GM10266 (cell line): Measurements from ENCODE around the gene NDC1.
"Not testable (repeated sequence)": the region's sequence is repeated elsewhere in the genome, so short reads cannot be mapped to it uniquely, and the experiment has no call there.

Experiments
- DNase-seq: peaks from one replicate; pipeline ENCODE4 v3.0.0; 2012; ENCODE audit errors: extremely low spot score
- TF ChIP-seq, protein P1 (sequence below): IDR thresholded peaks from 2 replicates; pipeline ENCODE4 v1.5.1; 2012; ENCODE audit warnings: mild to moderate bottlenecking, low read depth; ENCODE audit not compliant: control insufficient read depth, insufficient read depth; ENCODE audit errors: missing control alignments

The NDC1 gene

DNA sequence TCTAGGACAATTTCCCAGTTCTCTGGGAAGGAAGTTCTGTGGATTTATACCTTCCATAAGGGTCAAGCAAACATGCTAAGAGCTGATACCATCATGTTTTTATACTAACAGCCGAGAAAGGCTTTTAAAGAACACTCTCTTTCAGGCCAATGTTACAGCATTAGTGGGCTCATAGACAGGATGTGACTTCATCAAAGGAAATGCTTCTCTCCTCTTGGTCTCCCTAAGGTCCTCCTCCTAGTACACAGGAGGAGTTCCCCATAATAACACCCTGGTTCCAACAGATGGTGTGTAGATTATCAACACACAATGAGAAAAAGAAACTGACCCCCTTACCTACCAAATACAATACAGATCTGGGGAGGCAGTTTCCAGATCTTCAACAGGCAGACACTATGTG is 72.4 kb downstream of the NDC1 start:
- TF ChIP-seq, protein P1, sequence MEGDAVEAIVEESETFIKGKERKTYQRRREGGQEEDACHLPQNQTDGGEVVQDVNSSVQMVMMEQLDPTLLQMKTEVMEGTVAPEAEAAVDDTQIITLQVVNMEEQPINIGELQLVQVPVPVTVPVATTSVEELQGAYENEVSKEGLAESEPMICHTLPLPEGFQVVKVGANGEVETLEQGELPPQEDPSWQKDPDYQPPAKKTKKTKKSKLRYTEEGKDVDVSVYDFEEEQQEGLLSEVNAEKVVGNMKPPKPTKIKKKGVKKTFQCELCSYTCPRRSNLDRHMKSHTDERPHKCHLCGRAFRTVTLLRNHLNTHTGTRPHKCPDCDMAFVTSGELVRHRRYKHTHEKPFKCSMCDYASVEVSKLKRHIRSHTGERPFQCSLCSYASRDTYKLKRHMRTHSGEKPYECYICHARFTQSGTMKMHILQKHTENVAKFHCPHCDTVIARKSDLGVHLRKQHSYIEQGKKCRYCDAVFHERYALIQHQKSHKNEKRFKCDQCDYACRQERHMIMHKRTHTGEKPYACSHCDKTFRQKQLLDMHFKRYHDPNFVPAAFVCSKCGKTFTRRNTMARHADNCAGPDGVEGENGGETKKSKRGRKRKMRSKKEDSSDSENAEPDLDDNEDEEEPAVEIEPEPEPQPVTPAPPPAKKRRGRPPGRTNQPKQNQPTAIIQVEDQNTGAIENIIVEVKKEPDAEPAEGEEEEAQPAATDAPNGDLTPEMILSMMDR, result no peak
- no peak for DNase-seq

DNA sequence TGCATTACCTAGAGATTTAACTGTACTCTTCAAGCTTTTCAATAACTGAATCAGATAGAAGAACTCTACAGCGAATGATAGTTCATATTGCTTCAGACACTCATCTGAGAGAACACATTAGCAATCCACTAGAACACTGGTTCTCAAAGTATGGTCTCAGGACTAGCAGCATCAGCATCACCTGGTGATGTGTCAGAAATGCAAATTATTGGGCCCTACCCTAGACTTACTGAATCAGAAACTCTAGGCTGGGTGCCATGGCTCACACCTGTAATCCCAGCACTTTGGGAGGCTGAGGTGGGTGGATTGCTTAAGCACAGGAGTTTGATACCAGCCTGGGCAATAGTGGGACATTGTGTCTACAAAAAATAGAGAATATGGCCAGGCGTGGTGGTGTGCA is 74.2 kb downstream of the NDC1 start:
- TF ChIP-seq, protein P1, result no peak
- no peak for DNase-seq

DNA sequence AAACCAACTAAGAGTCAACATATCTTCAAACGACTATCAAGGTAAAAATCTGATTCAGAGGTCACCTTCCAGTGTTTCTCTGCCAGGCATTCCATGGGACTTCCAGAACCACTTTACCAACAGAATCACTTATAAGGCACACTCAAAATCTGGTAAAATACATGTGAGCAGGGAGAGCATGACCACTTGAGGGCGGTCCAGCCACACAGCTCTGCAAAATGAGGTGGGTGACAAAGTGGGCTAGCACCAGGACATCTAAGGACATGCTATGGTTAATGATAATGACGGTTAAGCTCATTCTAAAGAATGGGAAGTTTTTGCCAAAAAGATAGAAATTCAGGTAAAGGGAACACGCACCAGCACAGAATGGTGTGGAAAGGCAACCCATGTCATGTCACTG is 74.6 kb downstream of the NDC1 start:
- no peak for DNase-seq
- TF ChIP-seq, protein P1, result no peak

DNA sequence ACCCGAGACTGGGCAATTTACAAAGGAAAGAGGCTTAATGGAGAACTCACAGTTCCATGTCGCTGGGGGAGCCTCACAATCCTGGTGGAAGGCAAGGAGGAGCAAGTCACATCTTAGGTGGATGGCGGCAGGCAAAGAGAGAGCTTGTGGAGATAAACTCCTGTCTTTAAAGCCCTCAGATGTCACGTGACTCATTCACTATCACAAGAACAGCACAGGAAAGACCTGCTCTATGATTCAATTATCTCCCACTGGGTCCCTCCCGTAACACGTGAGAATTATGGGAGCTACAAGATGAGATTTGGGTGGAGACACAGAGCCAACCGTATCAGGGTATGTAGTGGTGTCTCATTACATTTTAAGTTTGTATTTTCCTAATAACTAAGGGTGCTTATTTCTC is 77.6 kb downstream of the NDC1 start:
- DNase-seq, result not testable (repeated sequence)

DNA sequence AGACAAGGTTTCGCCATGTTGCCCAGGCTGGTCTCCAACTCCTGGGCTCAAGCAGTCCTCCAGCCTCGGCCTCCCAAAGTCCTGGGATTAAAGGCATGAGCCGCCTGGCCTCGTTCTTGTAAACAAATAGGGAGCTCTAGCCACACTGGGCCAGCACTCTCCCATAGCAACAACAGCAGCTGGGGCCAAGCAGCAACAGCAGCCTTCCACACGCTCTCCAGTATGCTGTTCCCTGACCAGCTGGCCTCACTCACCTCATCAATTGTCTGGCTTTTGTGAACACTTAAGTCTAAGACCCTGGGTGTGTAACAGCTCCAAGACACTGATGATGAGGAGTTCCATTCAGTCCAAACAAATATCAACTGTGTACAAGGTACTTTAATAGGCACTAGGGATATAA is 82.2 kb downstream of the NDC1 start:
- TF ChIP-seq, protein P1, result no peak
- no peak for DNase-seq

DNA sequence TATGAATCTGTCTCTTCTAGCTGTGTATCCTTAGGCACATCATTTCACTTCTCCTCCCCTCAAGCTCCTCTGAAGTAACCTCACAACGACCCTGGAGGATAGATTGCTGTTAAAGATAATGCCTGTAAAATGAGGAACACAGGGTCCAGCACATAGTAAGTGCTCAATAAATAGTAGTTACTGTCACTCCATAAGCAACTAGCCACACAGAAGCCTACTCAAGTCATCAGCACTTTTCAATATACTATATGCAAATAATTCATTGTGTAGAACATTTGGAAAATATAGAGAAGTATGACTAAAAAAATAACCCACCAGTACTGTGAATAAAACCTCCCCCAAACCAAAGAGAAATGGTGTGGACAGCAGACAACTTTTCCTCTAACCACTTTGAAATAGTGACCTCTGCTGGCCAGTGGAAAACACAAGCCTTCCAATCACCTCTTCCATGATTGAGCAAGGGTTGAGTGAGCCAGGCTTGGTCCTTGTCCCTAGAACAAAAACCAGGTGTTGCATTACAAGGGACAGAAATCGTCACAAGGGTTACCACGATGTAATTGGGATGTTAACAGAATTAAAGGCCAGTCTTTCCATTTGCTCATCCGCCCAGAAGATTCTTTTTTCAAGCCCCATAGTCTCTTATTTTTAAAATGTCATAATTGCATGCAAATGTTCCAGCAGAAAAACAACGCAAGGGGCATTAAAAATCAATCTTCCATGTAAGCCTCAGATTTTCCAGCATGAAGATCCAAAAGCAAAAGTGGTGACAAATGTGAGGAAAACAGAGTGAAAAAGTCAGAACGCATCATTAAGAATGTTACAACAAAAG is 83.4 kb downstream of the NDC1 start:
- DNase-seq, result peak; percentile 44
- TF ChIP-seq, protein P1, result peak; percentile 66

DNA sequence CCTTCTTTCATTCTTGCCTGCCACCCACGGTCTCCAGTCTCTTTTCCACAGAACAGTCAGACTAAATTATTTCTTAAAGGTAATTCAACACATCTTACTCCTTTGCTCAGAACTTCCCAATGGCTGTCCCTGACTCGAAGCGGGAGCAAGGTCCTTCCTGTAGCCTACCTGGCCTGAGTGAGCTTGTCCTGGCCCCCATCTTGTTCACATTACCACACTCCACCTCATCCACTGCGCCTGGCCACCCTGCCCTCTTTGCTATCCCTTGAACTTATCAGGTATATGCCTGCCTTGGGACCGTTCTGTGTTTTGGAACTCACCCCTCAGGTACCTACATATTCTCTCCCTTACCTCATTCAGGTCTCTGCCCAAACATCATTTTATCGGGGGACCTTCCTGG is 85.8 kb downstream of the NDC1 start:
- TF ChIP-seq, protein P1, result no peak
- DNase-seq, result no peak
